HG03097 (cell line): Measurements from ENCODE around the gene DIP2C.
"Not testable (repeated sequence)": the region's sequence is repeated elsewhere in the genome, so short reads cannot be mapped to it uniquely, and the experiment has no call there.

Source experiments
- ATAC-seq: cut with Tn5 transposase; IDR thresholded peaks from one replicate; pipeline ENCODE4 v1.9.1; 2021; ENCODE audit not compliant: unreplicated experiment, low FRiP score

The DIP2C gene

GRCh38 chr10:279232-279631, 410.2 kb downstream of the DIP2C start:
- ATAC-seq: no peak

GRCh38 chr10:278707-279106, 410.8 kb downstream of the DIP2C start:
- no peak for ATAC-seq

GRCh38 chr10:277963-278362, 411.5 kb downstream of the DIP2C start:
- no peak for ATAC-seq

- no peak for ATAC-seq
Measured at GRCh38 chr10:275680-276079, 413.8 kb downstream of the DIP2C start.

- ATAC-seq: no peak
Measured at GRCh38 chr10:274866-275265, 414.6 kb downstream of the DIP2C start.

GRCh38 chr10:273088-273487, 416.4 kb downstream of the DIP2C start:
- ATAC-seq: no peak

GRCh38 chr10:271722-272121, 417.7 kb downstream of the DIP2C start:
- no peak for ATAC-seq

GRCh38 chr10:271201-271600, 418.3 kb downstream of the DIP2C start:
- no peak for ATAC-seq

GRCh38 chr10:269440-270074, 419.9 kb downstream of the DIP2C start:
- no peak for ATAC-seq

- ATAC-seq: no peak
Measured at GRCh38 chr10:267705-268104, 421.8 kb downstream of the DIP2C start.

- no peak for ATAC-seq
Measured at GRCh38 chr10:266974-267425, 422.5 kb downstream of the DIP2C start.

GRCh38 chr10:265816-266588, 423.5 kb downstream of the DIP2C start:
- ATAC-seq: not testable (repeated sequence)

GRCh38 chr10:265074-265440, 424.4 kb downstream of the DIP2C start:
- ATAC-seq: not testable (repeated sequence)

- ATAC-seq: not testable (repeated sequence)
Measured at GRCh38 chr10:264160-265073, 425.1 kb downstream of the DIP2C start.

GRCh38 chr10:260819-261429, 428.5 kb downstream of the DIP2C start:
- no peak for ATAC-seq

- ATAC-seq: no peak
Measured at GRCh38 chr10:251982-252582, 437.4 kb downstream of the DIP2C start.

GRCh38 chr10:248307-248706, 441.2 kb downstream of the DIP2C start:
- no peak for ATAC-seq

GRCh38 chr10:247480-247879, 442.0 kb downstream of the DIP2C start:
- no peak for ATAC-seq

- ATAC-seq: no peak
Measured at GRCh38 chr10:246431-246830, 443.0 kb downstream of the DIP2C start.

- no peak for ATAC-seq
Measured at GRCh38 chr10:244227-244626, 445.2 kb downstream of the DIP2C start.
